ENCODE measurements around the gene SHQ1. TPM values are rescaled to one million over a fixed set of nuclear protein-coding genes. Genes with fewer than 3 reads are reported as not detected.
A peak's percentile ranks its signal among the peaks of the same experiment; 100 is the strongest.

The SHQ1 gene
- total and polyA plus RNA-seq, 9 donors: 11.1 to 20.7 (median 12.9) TPM

GRCh38 chr3:72786668-72787067, 61.6 kb downstream of the SHQ1 start:
- DNase-seq: no peak
- WGBS (ENCODE audit: insufficient coverage): 90% methylated on average over 3 of the region's 3 CpGs
- no peak overlapping the region for H3K27ac ChIP-seq (ENCODE audit: low read length)
- peaks cover 9% of the 10 kb centered on the region for H3K36me3 ChIP-seq (ENCODE audit: control insufficient read depth, insufficient read depth, low read length)
- H3K27me3 ChIP-seq (ENCODE audit: control insufficient read depth, insufficient read depth, low read length): no peaks in the 10 kb centered on the region
- H3K9me3 ChIP-seq (replicated peaks; ENCODE audit: control insufficient read depth, low read depth, low read length): no peaks in the 10 kb centered on the region
- no peak overlapping the region for H3K4me3 ChIP-seq (ENCODE audit: low read length)
- H3K4me1 ChIP-seq (ENCODE audit: control insufficient read depth, insufficient read depth, low read length): no peaks in the 10 kb centered on the region

- H3K27ac ChIP-seq (ENCODE audit: low read length): no peak overlapping the region
- no peak overlapping the region for H3K4me3 ChIP-seq (ENCODE audit: low read length)
- H3K9me3 ChIP-seq (replicated peaks; ENCODE audit: control insufficient read depth, low read depth, low read length): no peaks in the 10 kb centered on the region
- WGBS (ENCODE audit: insufficient coverage): no CpG with 5 or more reads among the region's 1 CpG
- peaks cover 11% of the 10 kb centered on the region for H3K36me3 ChIP-seq (ENCODE audit: control insufficient read depth, insufficient read depth, low read length)
- no peak for DNase-seq
- no peaks in the 10 kb centered on the region for H3K27me3 ChIP-seq (ENCODE audit: control insufficient read depth, insufficient read depth, low read length)
- no peaks in the 10 kb centered on the region for H3K4me1 ChIP-seq (ENCODE audit: control insufficient read depth, insufficient read depth, low read length)
Observed at GRCh38 chr3:72784226-72784625, 64.0 kb downstream of the SHQ1 start.

- no peaks in the 10 kb centered on the region for H3K27me3 ChIP-seq (ENCODE audit: control insufficient read depth, insufficient read depth, low read length)
- H3K4me1 ChIP-seq (ENCODE audit: control insufficient read depth, insufficient read depth, low read length): no peaks in the 10 kb centered on the region
- no peak overlapping the region for H3K4me3 ChIP-seq (ENCODE audit: low read length)
Observed at GRCh38 chr3:72782521-72782920, 65.7 kb downstream of the SHQ1 start.

GRCh38 chr3:72769758-72770540, 78.3 kb downstream of the SHQ1 start:
- H3K4me1 ChIP-seq (ENCODE audit: control insufficient read depth, insufficient read depth, low read length): peaks cover 12% of the 10 kb centered on the region
- H3K36me3 ChIP-seq (ENCODE audit: control insufficient read depth, insufficient read depth, low read length): no peaks in the 10 kb centered on the region
- no peaks in the 10 kb centered on the region for H3K9me3 ChIP-seq (replicated peaks; ENCODE audit: control insufficient read depth, low read depth, low read length)
- no peak for DNase-seq
- H3K27ac ChIP-seq (ENCODE audit: low read length): no peak overlapping the region
- 43% methylated on average over 1 of the region's 1 CpG for WGBS (ENCODE audit: insufficient coverage)
- no peaks in the 10 kb centered on the region for H3K27me3 ChIP-seq (ENCODE audit: control insufficient read depth, insufficient read depth, low read length)
- H3K4me3 ChIP-seq (ENCODE audit: low read length): no peak overlapping the region

More at GRCh38 chr3:72782521-72782920, 65.7 kb downstream of the SHQ1 start:
- no peaks in the 10 kb centered on the region for H3K9me3 ChIP-seq (replicated peaks; ENCODE audit: control insufficient read depth, low read depth, low read length)
- no peak for DNase-seq
- H3K27ac ChIP-seq (ENCODE audit: low read length): no peak overlapping the region
- no CpG with 5 or more reads among the region's 2 CpGs for WGBS (ENCODE audit: insufficient coverage)
- peaks cover 11% of the 10 kb centered on the region for H3K36me3 ChIP-seq (ENCODE audit: control insufficient read depth, insufficient read depth, low read length)

- Histone ChIP-seq H3K9me3 (replicated peaks; ENCODE audit: control insufficient read depth, low read depth, low read length) (no peaks in the 10 kb centered on the region), H3K27me3 (ENCODE audit: control insufficient read depth, insufficient read depth, low read length) (no peaks in the 10 kb centered on the region), H3K27ac (ENCODE audit: low read length) (no peak overlapping the region), H3K4me3 (ENCODE audit: low read length) (no peak overlapping the region), H3K4me1 (ENCODE audit: control insufficient read depth, insufficient read depth, low read length) (peaks cover 12% of the 10 kb centered on the region), H3K36me3 (ENCODE audit: control insufficient read depth, insufficient read depth, low read length) (no peaks in the 10 kb centered on the region)
- peak; percentile 49 for DNase-seq
- WGBS (ENCODE audit: insufficient coverage): 30% methylated on average over 1 of the region's 1 CpG
Observed at GRCh38 chr3:72768936-72769335, 79.3 kb downstream of the SHQ1 start.

- Histone ChIP-seq H3K36me3 (ENCODE audit: control insufficient read depth, insufficient read depth, low read length) (no peaks in the 10 kb centered on the region), H3K27me3 (ENCODE audit: control insufficient read depth, insufficient read depth, low read length) (no peaks in the 10 kb centered on the region), H3K4me3 (ENCODE audit: low read length) (no peak overlapping the region), H3K4me1 (ENCODE audit: control insufficient read depth, insufficient read depth, low read length) (peaks cover 12% of the 10 kb centered on the region), H3K9me3 (replicated peaks; ENCODE audit: control insufficient read depth, low read depth, low read length) (no peaks in the 10 kb centered on the region), H3K27ac (ENCODE audit: low read length) (no peak overlapping the region)
- WGBS (ENCODE audit: insufficient coverage): 61% methylated on average over 3 of the region's 6 CpGs
- no peak for DNase-seq
Observed at GRCh38 chr3:72768481-72768880, 79.8 kb downstream of the SHQ1 start.

GRCh38 chr3:72768006-72768441, 80.2 kb downstream of the SHQ1 start:
- Histone ChIP-seq H3K27me3 (ENCODE audit: control insufficient read depth, insufficient read depth, low read length) (no peaks in the 10 kb centered on the region), H3K9me3 (replicated peaks; ENCODE audit: control insufficient read depth, low read depth, low read length) (no peaks in the 10 kb centered on the region), H3K36me3 (ENCODE audit: control insufficient read depth, insufficient read depth, low read length) (no peaks in the 10 kb centered on the region), H3K27ac (ENCODE audit: low read length) (no peak overlapping the region), H3K4me1 (ENCODE audit: control insufficient read depth, insufficient read depth, low read length) (peaks cover 12% of the 10 kb centered on the region), H3K4me3 (ENCODE audit: low read length) (no peak overlapping the region)
- DNase-seq: peak; percentile 35
- 6% methylated on average over 2 of the region's 5 CpGs for WGBS (ENCODE audit: insufficient coverage)

GRCh38 chr3:72766866-72767265, 81.4 kb downstream of the SHQ1 start:
- Histone ChIP-seq H3K36me3 (ENCODE audit: control insufficient read depth, insufficient read depth, low read length) (no peaks in the 10 kb centered on the region), H3K27ac (ENCODE audit: low read length) (no peak overlapping the region), H3K4me1 (ENCODE audit: control insufficient read depth, insufficient read depth, low read length) (peaks cover 12% of the 10 kb centered on the region), H3K4me3 (ENCODE audit: low read length) (no peak overlapping the region), H3K9me3 (replicated peaks; ENCODE audit: control insufficient read depth, low read depth, low read length) (no peaks in the 10 kb centered on the region), H3K27me3 (ENCODE audit: control insufficient read depth, insufficient read depth, low read length) (no peaks in the 10 kb centered on the region)
- no peak for DNase-seq
- WGBS (ENCODE audit: insufficient coverage): 79% methylated on average over 3 of the region's 5 CpGs

- WGBS (ENCODE audit: insufficient coverage): 83% methylated on average over 6 of the region's 8 CpGs
- Histone ChIP-seq H3K4me1 (ENCODE audit: control insufficient read depth, insufficient read depth, low read length) (peaks cover 6% of the 10 kb centered on the region), H3K4me3 (ENCODE audit: low read length) (no peak overlapping the region), H3K36me3 (ENCODE audit: control insufficient read depth, insufficient read depth, low read length) (no peaks in the 10 kb centered on the region), H3K27ac (ENCODE audit: low read length) (no peak overlapping the region), H3K27me3 (ENCODE audit: control insufficient read depth, insufficient read depth, low read length) (no peaks in the 10 kb centered on the region), H3K9me3 (replicated peaks; ENCODE audit: control insufficient read depth, low read depth, low read length) (no peaks in the 10 kb centered on the region)
- no peak for DNase-seq
Observed at GRCh38 chr3:72763751-72764440, 84.3 kb downstream of the SHQ1 start.

GRCh38 chr3:72761410-72761809, 86.8 kb downstream of the SHQ1 start:
- Histone ChIP-seq H3K4me1 (ENCODE audit: control insufficient read depth, insufficient read depth, low read length) (no peaks in the 10 kb centered on the region), H3K27me3 (ENCODE audit: control insufficient read depth, insufficient read depth, low read length) (no peaks in the 10 kb centered on the region), H3K27ac (ENCODE audit: low read length) (no peak overlapping the region), H3K4me3 (ENCODE audit: low read length) (no peak overlapping the region), H3K9me3 (replicated peaks; ENCODE audit: control insufficient read depth, low read depth, low read length) (no peaks in the 10 kb centered on the region), H3K36me3 (ENCODE audit: control insufficient read depth, insufficient read depth, low read length) (no peaks in the 10 kb centered on the region)
- peak; percentile 27 for DNase-seq
- WGBS (ENCODE audit: insufficient coverage): no CpG with 5 or more reads among the region's 3 CpGs

Data from muscle of leg (tissue), 11 donors.